Fibroblast of lung (primary cell): ENCODE results near the gene DLG4. TPM values are rescaled to one million over a fixed set of nuclear protein-coding genes. Genes with fewer than 3 reads are reported as not detected.

Experiments
- DNase-seq, 2 donors: peaks; one replicate each; pipeline versions ENCODE4 v3.0.0 to v3.0.0-alpha.2; 2010; ENCODE audit warnings: low read depth in 2 of 2
- H2AFZ ChIP-seq: 2 replicates; pipeline ENCODE4 v1.5.1; 2012; ENCODE audit warnings: low read length, control low read depth, inconsistent platforms
- H3K27ac ChIP-seq: 2 replicates; pipeline ENCODE4 v1.5.1; 2011; ENCODE audit warnings: low read length, control low read depth; ENCODE audit not compliant: insufficient read depth
- H3K27me3 ChIP-seq: 2 replicates; pipeline ENCODE4 v1.5.1; 2011; ENCODE audit warnings: mild to moderate bottlenecking, low read length; ENCODE audit not compliant: control insufficient read depth, insufficient read depth
- H3K36me3 ChIP-seq: 2 replicates; pipeline ENCODE4 v1.5.1; 2011; ENCODE audit warnings: low read length; ENCODE audit not compliant: control insufficient read depth, insufficient read depth
- H3K4me1 ChIP-seq: 2 replicates; pipeline ENCODE4 v1.5.1; 2011; ENCODE audit warnings: low read length; ENCODE audit not compliant: control insufficient read depth, insufficient read depth; ENCODE audit errors: extremely low read depth
- H3K4me2 ChIP-seq: 2 replicates; pipeline ENCODE4 v1.5.1; 2011; ENCODE audit warnings: low read length, control low read depth; ENCODE audit not compliant: insufficient read depth; ENCODE audit errors: extremely low read depth
- H3K4me3 ChIP-seq, 4 experiments: fragments of 200-600 bp in 1 of 4; sonication (generic) in 1 of 4; replicated peaks in 1 of 4; 2 replicates each; pipeline ENCODE4 v1.5.1; 2011 to 2016; ENCODE audit warnings: low read length in 4 of 4, low read depth in 3 of 4, mild to moderate bottlenecking in 3 of 4, control low read depth in 2 of 4, inconsistent platforms in 1 of 4, mixed read lengths in 1 of 4; ENCODE audit not compliant: insufficient read depth in 1 of 4; ENCODE audit errors: control extremely low read depth in 1 of 4
- H3K79me2 ChIP-seq: 2 replicates; pipeline ENCODE4 v1.5.1; 2012; ENCODE audit warnings: mild to moderate bottlenecking, low read length, inconsistent platforms; ENCODE audit not compliant: control insufficient read depth, insufficient read depth
- H3K9ac ChIP-seq: 2 replicates; pipeline ENCODE4 v1.5.1; 2011; ENCODE audit warnings: mild to moderate bottlenecking, low read length, control low read depth; ENCODE audit not compliant: insufficient read depth
- H3K9me3 ChIP-seq: 2 replicates; pipeline ENCODE4 v1.5.1; 2012; ENCODE audit warnings: low read depth, low read length; ENCODE audit not compliant: control insufficient read depth, insufficient read depth
- H4K20me1 ChIP-seq: 2 replicates; pipeline ENCODE4 v1.5.1; 2011; ENCODE audit warnings: low read length; ENCODE audit not compliant: control insufficient read depth, insufficient read depth; ENCODE audit errors: extremely low read depth
- CTCF ChIP-seq, 2 donors: IDR thresholded peaks in 1 of 2; conservative IDR thresholded peaks in 1 of 2; 1 replicate in 1 of 2; 2 replicates in 1 of 2; pipeline ENCODE4 v1.5.1; 2011 to 2012; ENCODE audit warnings: low read length in 2 of 2, control low read depth in 1 of 2, inconsistent platforms in 1 of 2, low read depth in 1 of 2, mild to moderate bottlenecking in 1 of 2
- EZH2 ChIP-seq: IDR thresholded peaks from 2 replicates; pipeline ENCODE4 v1.5.1; 2012; ENCODE audit warnings: low read length, control low read depth, mild to moderate bottlenecking; ENCODE audit errors: missing control alignments
- polyA plus RNA-seq, 2 donors: library from polyadenylated mRNA; depleted of rRNA in 1 of 2; stranded (reverse) in 1 of 2; unstranded in 1 of 2; fragments of >200 nt; gene quantifications; 2 replicates each; pipeline ENCODE4 v1.2.1, GENCODE V29; 2011 to 2012; ENCODE audit warnings: missing spikeins in 1 of 2
- total RNA-seq: library from RNA; depleted of rRNA; stranded (reverse); fragments of >200 nt; gene quantifications from 2 replicates; pipeline ENCODE4 v1.2.1, GENCODE V29; 2014

DLG4 gene
- total and polyA plus RNA-seq, 2 donors (not counting 1 experiment from before 2014, with no cell fraction given): 11.3 to 22.0 TPM

DNA sequence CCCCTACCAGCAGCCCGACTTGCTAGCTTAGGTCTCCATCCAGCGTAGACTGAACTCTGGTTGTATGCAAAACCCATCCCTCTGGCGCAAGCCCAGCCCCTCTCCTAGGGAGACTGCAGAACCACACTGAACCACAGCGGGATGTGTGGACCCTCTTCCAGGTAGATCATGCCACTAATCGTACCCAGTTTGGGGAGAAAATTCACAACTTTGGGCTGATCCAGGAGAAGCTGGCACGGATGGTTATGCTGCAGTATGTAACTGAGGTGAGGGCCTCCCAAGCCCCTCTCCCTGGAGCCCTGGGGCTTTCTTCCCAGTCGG, 3.3 kb upstream of the DLG4 start:
- H2AFZ ChIP-seq: no peak overlapping the region
- peaks cover 39% of the 10 kb centered on the region for H3K36me3 ChIP-seq
- no peaks in the 10 kb centered on the region for H3K27me3 ChIP-seq
- no peak overlapping the region for H3K27ac ChIP-seq
- H3K4me2 ChIP-seq: no peak overlapping the region
- DNase-seq: no peak
- no peaks in the 10 kb centered on the region for H3K9me3 ChIP-seq
- H4K20me1 ChIP-seq: no peaks in the 10 kb centered on the region
- H3K4me3 ChIP-seq: no peak overlapping the region
- H3K79me2 ChIP-seq: peaks cover 17% of the 10 kb centered on the region
- TF ChIP-seq CTCF (conservative IDR thresholded peaks at IDR 0.05 in 1 of 2, IDR thresholded peaks at IDR 0.05 in 1 of 2; ENCODE audit: low read depth in 1 of 2, low read length in 2 of 2) (no peak), EZH2 (no peak)
- H3K9ac ChIP-seq: no peak overlapping the region
- H3K4me1 ChIP-seq: peaks cover 10% of the 10 kb centered on the region

DNA sequence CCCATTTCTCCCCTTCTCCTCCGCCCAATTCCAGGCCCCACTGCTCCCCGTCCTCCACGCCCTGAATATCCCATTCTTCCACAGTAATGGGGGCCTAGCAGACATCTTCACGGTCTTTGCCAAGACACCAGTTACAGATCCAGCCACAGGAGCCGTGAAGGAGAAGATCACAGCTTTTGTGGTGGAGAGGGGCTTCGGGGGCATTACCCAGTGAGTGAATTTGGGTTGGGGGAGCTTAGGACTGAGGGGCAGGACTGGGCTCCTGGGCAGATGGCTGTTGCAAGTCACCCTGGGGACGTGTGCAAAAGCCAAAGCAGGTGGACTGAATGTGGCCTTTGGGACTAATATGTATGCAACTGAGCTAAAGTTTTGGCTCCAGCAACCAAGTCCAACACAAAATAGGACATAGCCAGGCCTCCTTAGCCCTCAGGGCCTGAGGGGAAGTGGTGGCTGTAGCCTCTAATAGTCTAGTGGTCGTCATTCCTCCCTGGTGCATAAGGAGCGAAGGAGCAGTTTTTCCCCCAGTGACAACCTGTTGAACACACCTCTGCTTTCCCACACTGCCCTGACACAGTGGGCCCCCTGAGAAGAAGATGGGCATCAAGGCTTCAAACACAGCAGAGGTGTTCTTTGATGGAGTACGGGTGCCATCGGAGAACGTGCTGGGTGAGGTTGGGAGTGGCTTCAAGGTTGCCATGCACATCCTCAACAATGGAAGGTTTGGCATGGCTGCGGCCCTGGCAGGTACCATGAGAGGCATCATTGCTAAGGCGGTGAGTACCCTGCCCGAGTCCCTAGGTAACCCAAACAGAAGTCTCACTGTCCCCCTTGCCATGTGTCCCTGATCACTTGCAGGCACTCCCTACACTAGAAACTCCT, 2.7 kb upstream of the DLG4 start:
- H3K9me3 ChIP-seq: no peaks in the 10 kb centered on the region
- no peak overlapping the region for H3K4me2 ChIP-seq
- H3K27ac ChIP-seq: no peak overlapping the region
- no peaks in the 10 kb centered on the region for H4K20me1 ChIP-seq
- H3K4me3 ChIP-seq: no peak overlapping the region
- no peak overlapping the region for H2AFZ ChIP-seq
- peaks cover 16% of the 10 kb centered on the region for H3K79me2 ChIP-seq
- DNase-seq: no peak
- H3K4me1 ChIP-seq: peaks cover 10% of the 10 kb centered on the region
- H3K27me3 ChIP-seq: no peaks in the 10 kb centered on the region
- TF ChIP-seq EZH2: no peak
- no peak for TF ChIP-seq CTCF (conservative IDR thresholded peaks at IDR 0.05 in 1 of 2, IDR thresholded peaks at IDR 0.05 in 1 of 2; ENCODE audit: low read depth in 1 of 2, low read length in 2 of 2)
- H3K36me3 ChIP-seq: peaks cover 34% of the 10 kb centered on the region
- H3K9ac ChIP-seq: no peak overlapping the region

DNA sequence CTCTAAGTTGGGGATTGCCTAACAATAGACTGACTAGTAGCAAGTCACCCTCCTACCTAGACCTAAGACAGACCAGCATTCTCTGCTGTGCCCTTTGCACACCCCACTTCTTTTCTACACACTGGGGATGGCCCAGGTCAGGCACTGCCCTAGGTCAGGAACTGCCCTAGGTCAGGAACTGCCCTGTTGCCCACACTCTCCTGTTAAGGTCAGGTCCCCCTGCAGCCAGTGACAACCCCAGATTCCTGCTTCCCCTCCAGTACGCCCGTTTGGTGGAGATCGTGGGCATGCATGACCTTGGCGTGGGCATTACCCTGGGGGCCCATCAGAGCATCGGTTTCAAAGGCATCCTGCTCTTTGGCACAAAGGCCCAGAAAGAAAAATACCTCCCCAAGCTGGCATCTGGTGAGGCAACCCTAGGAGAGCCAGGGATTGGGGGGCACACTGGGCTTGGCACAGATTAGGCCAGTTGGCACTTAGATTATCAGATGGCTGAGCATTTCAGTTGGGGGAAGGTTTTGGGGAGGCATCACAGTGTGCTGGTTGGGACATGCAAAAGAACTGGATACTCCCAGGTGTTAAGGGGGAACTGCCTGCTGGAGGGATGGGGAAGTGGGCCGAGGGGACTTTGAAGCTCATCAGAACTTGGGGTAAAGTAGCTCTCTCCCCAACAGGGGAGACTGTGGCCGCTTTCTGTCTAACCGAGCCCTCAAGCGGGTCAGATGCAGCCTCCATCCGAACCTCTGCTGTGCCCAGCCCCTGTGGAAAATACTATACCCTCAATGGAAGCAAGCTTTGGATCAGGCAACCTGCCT, 1.8 kb upstream of the DLG4 start:
- H3K27ac ChIP-seq: peak overlapping the region; percentile 86
- no peak overlapping the region for H2AFZ ChIP-seq
- H3K27me3 ChIP-seq: no peaks in the 10 kb centered on the region
- peaks cover 26% of the 10 kb centered on the region for H3K36me3 ChIP-seq
- no peak for TF ChIP-seq EZH2
- TF ChIP-seq CTCF (conservative IDR thresholded peaks at IDR 0.05 in 1 of 2, IDR thresholded peaks at IDR 0.05 in 1 of 2; ENCODE audit: low read depth in 1 of 2, low read length in 2 of 2): no peak
- peak overlapping the region; percentile 80 for H3K4me2 ChIP-seq
- no peak for DNase-seq
- peaks cover 11% of the 10 kb centered on the region for H3K4me1 ChIP-seq
- no peaks in the 10 kb centered on the region for H3K9me3 ChIP-seq
- peaks cover 22% of the 10 kb centered on the region for H3K79me2 ChIP-seq
- H3K9ac ChIP-seq: no peak overlapping the region
- peak overlapping the region in 2 of 4 experiments; percentile 79 to 90 for H3K4me3 ChIP-seq
- H4K20me1 ChIP-seq: no peaks in the 10 kb centered on the region
